ENCODE measurements around the gene PDZRN3. TPM values are rescaled to one million over a fixed set of nuclear protein-coding genes. Genes with fewer than 3 reads are reported as not detected.

Gene PDZRN3
- total and polyA plus RNA-seq, 2 donors (not counting 3 experiments of a cell fraction or from before 2014, with no cell fraction given), result not detected

DNA sequence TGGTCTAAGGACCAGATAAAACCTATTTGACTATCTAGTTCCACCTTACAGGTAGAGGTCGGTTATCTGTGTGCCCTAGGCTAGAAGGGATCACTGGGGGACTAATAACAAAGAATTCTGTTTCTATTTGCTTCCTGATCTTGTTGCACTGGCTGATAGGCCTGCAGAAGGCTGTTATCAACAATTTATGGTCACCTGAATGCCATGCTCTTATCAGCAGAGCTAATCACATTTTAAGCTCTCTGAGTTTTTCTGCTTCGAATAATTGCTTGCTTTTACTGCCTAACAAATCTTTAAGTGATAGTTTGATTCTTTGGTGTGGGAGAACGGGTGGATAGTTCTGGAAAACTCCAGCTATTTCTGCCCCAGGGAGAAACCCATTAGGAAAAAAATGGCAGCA is 263.1 kb downstream of the PDZRN3 start:
- no peak for DNase-seq (ENCODE audit: low read depth, low spot score)
- no TSS peak for BruUV-seq (replicated peaks)
- FAIRE-seq, result no peak
- ChIA-PET POLR2A (no interaction called here), CTCF (no interaction called here)
- H3K9ac ChIP-seq (replicated peaks; ENCODE audit: extremely low read depth, insufficient read depth, low read length), result no peak overlapping the region
- H3K4me1 ChIP-seq (ENCODE audit: control insufficient read depth, extremely low read depth, insufficient read depth, low read length), result no peaks in the 10 kb centered on the region
- no peak overlapping the region for H2AFZ ChIP-seq (ENCODE audit: low read depth, low read length)
- no peaks in the 10 kb centered on the region for H3K79me2 ChIP-seq (ENCODE audit: control insufficient read depth, insufficient read depth, low read length)
- TF ChIP-seq POLR2AphosphoS5 (IDR thresholded peaks at IDR 0.05; ENCODE audit: insufficient read depth, low read depth, low read length) (no peak), MYC (IDR thresholded peaks at IDR 0.05; ENCODE audit: low read depth, low read length) (no peak), MAX (IDR thresholded peaks at IDR 0.05; ENCODE audit: insufficient read depth, insufficient read length) (no peak), GATA2 (IDR thresholded peaks at IDR 0.05; ENCODE audit: insufficient read depth, insufficient read length, low read depth, low read length) (no peak), POLR2A (IDR thresholded peaks at IDR 0.05; ENCODE audit: low read depth, low read length) (no peak), FOS (IDR thresholded peaks at IDR 0.05; ENCODE audit: borderline replicate concordance, insufficient read depth, low read length) (no peak), EZH2 (IDR thresholded peaks at IDR 0.05; ENCODE audit: borderline replicate concordance, low read depth, low read length, severe bottlenecking) (no peak), JUN (IDR thresholded peaks at IDR 0.05; ENCODE audit: borderline replicate concordance, insufficient read depth, insufficient read length, low read depth) (no peak)
- TF ChIP-seq, protein P1, sequence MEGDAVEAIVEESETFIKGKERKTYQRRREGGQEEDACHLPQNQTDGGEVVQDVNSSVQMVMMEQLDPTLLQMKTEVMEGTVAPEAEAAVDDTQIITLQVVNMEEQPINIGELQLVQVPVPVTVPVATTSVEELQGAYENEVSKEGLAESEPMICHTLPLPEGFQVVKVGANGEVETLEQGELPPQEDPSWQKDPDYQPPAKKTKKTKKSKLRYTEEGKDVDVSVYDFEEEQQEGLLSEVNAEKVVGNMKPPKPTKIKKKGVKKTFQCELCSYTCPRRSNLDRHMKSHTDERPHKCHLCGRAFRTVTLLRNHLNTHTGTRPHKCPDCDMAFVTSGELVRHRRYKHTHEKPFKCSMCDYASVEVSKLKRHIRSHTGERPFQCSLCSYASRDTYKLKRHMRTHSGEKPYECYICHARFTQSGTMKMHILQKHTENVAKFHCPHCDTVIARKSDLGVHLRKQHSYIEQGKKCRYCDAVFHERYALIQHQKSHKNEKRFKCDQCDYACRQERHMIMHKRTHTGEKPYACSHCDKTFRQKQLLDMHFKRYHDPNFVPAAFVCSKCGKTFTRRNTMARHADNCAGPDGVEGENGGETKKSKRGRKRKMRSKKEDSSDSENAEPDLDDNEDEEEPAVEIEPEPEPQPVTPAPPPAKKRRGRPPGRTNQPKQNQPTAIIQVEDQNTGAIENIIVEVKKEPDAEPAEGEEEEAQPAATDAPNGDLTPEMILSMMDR (IDR thresholded peaks at IDR 0.05; ENCODE audit: extremely low read depth in 1 of 2, insufficient read depth in 1 of 2, low read depth in 1 of 2, low read length in 2 of 2), result no peak
- no peaks in the 10 kb centered on the region for H3K36me3 ChIP-seq (ENCODE audit: control insufficient read depth in 2 of 2, extremely low read depth in 1 of 2, insufficient read depth in 2 of 2, low read length in 2 of 2)
- no peaks in the 10 kb centered on the region for H4K20me1 ChIP-seq (replicated peaks; ENCODE audit: control insufficient read depth, extremely low read depth, insufficient read depth, low read length)
- H3K4me2 ChIP-seq (ENCODE audit: insufficient read depth, low read length), result no peak overlapping the region
- H3K27me3 ChIP-seq (ENCODE audit: control insufficient read depth in 2 of 2, insufficient read depth in 2 of 2, low read length in 2 of 2), result no peaks in the 10 kb centered on the region
- no peaks in the 10 kb centered on the region for H3K9me3 ChIP-seq (replicated peaks; ENCODE audit: control insufficient read depth, insufficient read depth, low read length)
- intact Hi-C loops (cut with micrococcal nuclease) (no loop called here), dilution Hi-C loops (cut with MboI; ENCODE audit: extremely low pct_ligation_motif_present, low sequenced_read_pairs) (no loop called here)
- H3K27ac ChIP-seq (ENCODE audit: insufficient read depth, low read depth, low read length), result no peak overlapping the region
- H3K9me1 ChIP-seq (replicated peaks; ENCODE audit: control insufficient read depth, extremely low read depth, insufficient read depth, low read length), result no peaks in the 10 kb centered on the region
- no peak overlapping the region for H3K4me3 ChIP-seq (replicated peaks in 1 of 3; ENCODE audit: insufficient read depth in 1 of 3, low read depth in 1 of 3, low read length in 3 of 3)
